Measurements from ENCODE around the gene CRELD2.

GRCh38 chr22:49894322-49895054, 23.9 kb upstream of the CRELD2 start:
- TF ChIP-seq CTCF (IDR thresholded peaks at IDR 0.05) (no peak), POLR2A (IDR thresholded peaks at IDR 0.05) (no peak)

Data from stomach (tissue), 4 donors.